OCI-LY3 (cell line): ENCODE data around the gene RAB38.

Experiments
- H2AFZ ChIP-seq: fragments of 200-600, 300-600 bp; shearing (Covaris generic); 2 replicates; pipeline ENCODE4 v1.6.0; 2014; ENCODE audit warnings: antibody characterized with exemption, low read depth, low read length
- H3K27ac ChIP-seq: fragments of 200-600, 300-600 bp; sonication (generic); 2 replicates; pipeline ENCODE4 v1.5.1; 2014; ENCODE audit warnings: mild to moderate bottlenecking, low read length, moderate library complexity, mixed read lengths
- H3K27me3 ChIP-seq: fragments of 200-600, 300-600 bp; sonication (generic); 2 replicates; pipeline ENCODE4 v1.6.1; 2014; ENCODE audit warnings: low read depth, low read length, mixed read lengths
- H3K36me3 ChIP-seq: fragments of 200-600, 300-600 bp; sonication (generic); replicated peaks from 2 replicates; pipeline ENCODE3; 2014; ENCODE audit warnings: low read depth, low read length, mixed read lengths
- H3K4me1 ChIP-seq: fragments of 300-600, 200-600 bp; sonication (generic); 2 replicates; pipeline ENCODE4 v1.6.1; 2014; ENCODE audit warnings: low read length, mixed read lengths
- H3K4me2 ChIP-seq: fragments of 200-600, 300-600 bp; sonication (generic); 2 replicates; pipeline ENCODE4 v1.6.1; 2014; ENCODE audit warnings: low read length, mixed read lengths
- H3K4me3 ChIP-seq: fragments of 300-600, 200-600 bp; sonication (generic); 2 replicates; pipeline ENCODE4 v1.5.1; 2014; ENCODE audit warnings: antibody characterized with exemption, mild to moderate bottlenecking, low read length, moderate library complexity
- H3K79me2 ChIP-seq: fragments of 300-600, 200-600 bp; shearing (Covaris generic); 2 replicates; pipeline ENCODE4 v1.6.1; 2014; ENCODE audit warnings: mild to moderate bottlenecking, low read length, mixed read lengths
- H3K9ac ChIP-seq: fragments of 300-600, 200-600 bp; shearing (Covaris generic); 2 replicates; pipeline ENCODE4 v1.6.0; 2014; ENCODE audit warnings: mild to moderate bottlenecking, low read length, moderate library complexity
- H3K9me3 ChIP-seq: fragments of 200-600, 300-600 bp; shearing (Covaris generic); 2 replicates; pipeline ENCODE4 v1.6.1; 2014; ENCODE audit warnings: low read length, mixed read lengths; ENCODE audit not compliant: insufficient read depth
- H4K20me1 ChIP-seq: fragments of 200-600, 300-600 bp; sonication (generic); 2 replicates; pipeline ENCODE4 v1.6.1; 2016; ENCODE audit warnings: low read length, mixed read lengths; ENCODE audit not compliant: insufficient read depth
- EZH2phosphoT487 ChIP-seq: fragments of 200-600 bp; shearing (Covaris generic); IDR thresholded peaks from 2 replicates; pipeline ENCODE4 v1.6.1; 2018; ENCODE audit warnings: antibody characterized with exemption, mixed run types, low read depth
- TF ChIP-seq, protein P1 (sequence below): fragments of 200-600, 300-600 bp; sonication (generic); IDR thresholded peaks from 2 replicates; pipeline ENCODE4 v1.5.1; 2014; ENCODE audit warnings: antibody characterized with exemption, low read length, low read depth

Gene RAB38

DNA sequence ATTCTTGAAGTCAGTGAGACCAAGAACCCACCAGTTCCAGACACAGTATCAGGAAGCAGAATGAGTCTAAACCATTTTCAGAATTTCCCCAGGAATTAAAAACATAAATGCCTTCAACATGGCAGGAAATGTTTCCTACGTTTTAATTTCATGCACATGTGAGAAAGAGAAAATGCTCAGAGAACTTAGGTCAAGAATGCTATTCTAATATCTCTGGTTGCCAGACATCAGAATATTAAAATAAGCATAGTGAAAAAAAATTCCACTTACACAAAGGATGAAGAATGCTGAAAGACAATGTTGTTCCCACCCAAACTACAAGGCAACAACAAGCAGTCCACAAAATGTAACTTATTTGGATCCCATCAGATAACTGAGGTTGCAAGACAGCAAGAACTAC, 104.8 kb downstream of the RAB38 start:
- H3K4me3 ChIP-seq = no peak overlapping the region
- no peak for TF ChIP-seq EZH2phosphoT487
- TF ChIP-seq, protein P1, sequence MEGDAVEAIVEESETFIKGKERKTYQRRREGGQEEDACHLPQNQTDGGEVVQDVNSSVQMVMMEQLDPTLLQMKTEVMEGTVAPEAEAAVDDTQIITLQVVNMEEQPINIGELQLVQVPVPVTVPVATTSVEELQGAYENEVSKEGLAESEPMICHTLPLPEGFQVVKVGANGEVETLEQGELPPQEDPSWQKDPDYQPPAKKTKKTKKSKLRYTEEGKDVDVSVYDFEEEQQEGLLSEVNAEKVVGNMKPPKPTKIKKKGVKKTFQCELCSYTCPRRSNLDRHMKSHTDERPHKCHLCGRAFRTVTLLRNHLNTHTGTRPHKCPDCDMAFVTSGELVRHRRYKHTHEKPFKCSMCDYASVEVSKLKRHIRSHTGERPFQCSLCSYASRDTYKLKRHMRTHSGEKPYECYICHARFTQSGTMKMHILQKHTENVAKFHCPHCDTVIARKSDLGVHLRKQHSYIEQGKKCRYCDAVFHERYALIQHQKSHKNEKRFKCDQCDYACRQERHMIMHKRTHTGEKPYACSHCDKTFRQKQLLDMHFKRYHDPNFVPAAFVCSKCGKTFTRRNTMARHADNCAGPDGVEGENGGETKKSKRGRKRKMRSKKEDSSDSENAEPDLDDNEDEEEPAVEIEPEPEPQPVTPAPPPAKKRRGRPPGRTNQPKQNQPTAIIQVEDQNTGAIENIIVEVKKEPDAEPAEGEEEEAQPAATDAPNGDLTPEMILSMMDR = no peak
- H3K79me2 ChIP-seq = no peaks in the 10 kb centered on the region
- 0 out of 2 replicates have a peak, but pooled peaks cover 3% of the 10 kb centered on the region for H3K4me1 ChIP-seq
- H3K4me2 ChIP-seq = no peak overlapping the region
- no peaks in the 10 kb centered on the region for H4K20me1 ChIP-seq
- no peak overlapping the region for H3K27ac ChIP-seq
- H3K9ac ChIP-seq = no peak overlapping the region
- H2AFZ ChIP-seq = no peak overlapping the region
- peaks cover 6% of the 10 kb centered on the region; the same call in 1 of the 2 replicates for H3K9me3 ChIP-seq
- no peaks in the 10 kb centered on the region for H3K36me3 ChIP-seq
- H3K27me3 ChIP-seq = no peaks in the 10 kb centered on the region

- Histone ChIP-seq H3K79me2 (no peaks in the 10 kb centered on the region), H3K9ac (no peak overlapping the region), H4K20me1 (no peaks in the 10 kb centered on the region), H3K4me1 (0 out of 2 replicates have a peak, but pooled peaks cover 3% of the 10 kb centered on the region), H3K36me3 (no peaks in the 10 kb centered on the region), H3K27ac (no peak overlapping the region), H3K9me3 (peaks cover 6% of the 10 kb centered on the region; the same call in 1 of the 2 replicates), H3K27me3 (no peaks in the 10 kb centered on the region), H3K4me2 (no peak overlapping the region), H3K4me3 (no peak overlapping the region), H2AFZ (no peak overlapping the region)
- TF ChIP-seq EZH2phosphoT487 = no peak
- TF ChIP-seq, protein P1 = no peak
Measured at GRCh38 chr11:88068848-88069554, 106.2 kb downstream of the RAB38 start.

GRCh38 chr11:88066090-88066489, 109.2 kb downstream of the RAB38 start:
- H2AFZ ChIP-seq = no peak overlapping the region
- no peak overlapping the region for H3K27ac ChIP-seq
- no peak overlapping the region for H3K4me2 ChIP-seq
- no peaks in the 10 kb centered on the region for H3K4me1 ChIP-seq
- H3K9ac ChIP-seq = no peak overlapping the region
- H3K27me3 ChIP-seq = no peaks in the 10 kb centered on the region
- H4K20me1 ChIP-seq = no peaks in the 10 kb centered on the region
- H3K79me2 ChIP-seq = no peaks in the 10 kb centered on the region
- H3K9me3 ChIP-seq = no peaks in the 10 kb centered on the region; the same call in 1 of the 2 replicates
- H3K4me3 ChIP-seq = no peak overlapping the region
- TF ChIP-seq, protein P1 = no peak
- TF ChIP-seq EZH2phosphoT487 = no peak
- H3K36me3 ChIP-seq = no peaks in the 10 kb centered on the region

DNA sequence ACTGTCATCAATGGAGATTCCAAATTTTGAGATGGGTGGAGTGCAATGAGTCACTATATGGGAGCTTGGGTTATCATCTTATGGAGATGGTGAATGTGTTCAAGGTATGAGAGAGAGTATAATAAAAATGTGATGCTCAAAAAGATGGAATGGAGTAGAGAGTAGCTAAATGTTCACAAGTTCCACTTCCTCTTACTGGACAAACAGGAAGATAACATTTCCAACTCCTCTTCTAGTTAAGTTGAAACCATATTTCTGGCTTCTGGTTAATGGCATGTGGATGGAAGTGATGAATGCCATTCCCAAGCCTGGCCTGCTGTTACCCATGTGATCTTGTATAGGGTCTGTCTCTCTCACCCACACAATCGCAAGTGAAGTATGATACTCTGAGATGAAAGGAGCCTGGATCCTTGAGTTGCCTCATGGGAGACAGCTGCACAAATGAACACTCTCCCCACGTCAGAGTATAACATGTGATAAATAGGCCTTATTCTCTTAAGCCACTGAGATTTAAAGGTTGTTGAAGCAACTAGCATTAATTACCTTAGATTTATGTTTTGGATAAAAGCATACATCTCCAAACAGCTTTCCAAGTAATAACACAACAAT, 111.0 kb downstream of the RAB38 start:
- no peaks in the 10 kb centered on the region for H3K4me1 ChIP-seq
- H3K4me3 ChIP-seq = no peak overlapping the region

More for the DNA sequence above, 111.0 kb downstream of the RAB38 start:
- TF ChIP-seq, protein P1 = no peak
- TF ChIP-seq EZH2phosphoT487 = no peak
- H3K27me3 ChIP-seq = no peaks in the 10 kb centered on the region
- no peaks in the 10 kb centered on the region for H3K79me2 ChIP-seq
- no peak overlapping the region for H3K27ac ChIP-seq
- H3K36me3 ChIP-seq = no peaks in the 10 kb centered on the region
- H3K9ac ChIP-seq = no peak overlapping the region
- H3K4me2 ChIP-seq = no peak overlapping the region
- H3K9me3 ChIP-seq = no peaks in the 10 kb centered on the region; the same call in 1 of the 2 replicates
- no peaks in the 10 kb centered on the region for H4K20me1 ChIP-seq
- no peak overlapping the region for H2AFZ ChIP-seq
